CD4-positive, CD25-positive, alpha-beta regulatory T cell (primary cell): ENCODE results near the gene FGD5. TPM values are rescaled to one million over a fixed set of nuclear protein-coding genes. Genes with fewer than 3 reads are reported as not detected.
A peak's percentile ranks its signal among the peaks of the same experiment; 100 is the strongest.

Experiments
- ATAC-seq, 2 donors: fragments of 150-1000 bp; cut with Tn5 transposase; one replicate each; pipeline ENCODE4 v1.10.0; 2021; ENCODE audit warnings: low read depth in 2 of 2, moderate number of reproducible peaks in 2 of 2, moderate library complexity in 1 of 2
- DNase-seq, 3 donors: peaks; one replicate each; pipeline versions ENCODE4 v3.0.0 to v3.0.0-alpha.2; 2012 to 2022; ENCODE audit warnings: mixed read lengths in 1 of 3
- H3K27ac ChIP-seq: one replicate; pipeline ENCODE4 v1.7.0; 2013; ENCODE audit warnings: mild to moderate bottlenecking, low read length; ENCODE audit not compliant: insufficient read depth, poor library complexity, severe bottlenecking
- H3K27me3 ChIP-seq: one replicate; pipeline ENCODE4 v1.7.0; 2013; ENCODE audit warnings: low read length; ENCODE audit not compliant: control insufficient read depth, insufficient read depth
- H3K36me3 ChIP-seq: one replicate; pipeline ENCODE4 v1.7.0; 2013; ENCODE audit warnings: mild to moderate bottlenecking, low read length, moderate library complexity; ENCODE audit not compliant: control insufficient read depth, insufficient read depth
- H3K4me1 ChIP-seq: 2 replicates; pipeline ENCODE4 v1.7.0; 2013; ENCODE audit warnings: mild to moderate bottlenecking, low read length; ENCODE audit not compliant: insufficient read depth, control insufficient read depth, poor library complexity, severe bottlenecking
- H3K4me3 ChIP-seq: one replicate; pipeline ENCODE4 v1.7.0; 2013; ENCODE audit warnings: low read depth, mild to moderate bottlenecking, low read length, moderate library complexity
- H3K9me3 ChIP-seq, 2 experiments: 1 replicate in 1 of 2; 2 replicates in 1 of 2; pipeline ENCODE4 v1.7.0; 2013; ENCODE audit warnings: low read length in 2 of 2, mild to moderate bottlenecking in 1 of 2, moderate library complexity in 1 of 2; ENCODE audit not compliant: control insufficient read depth in 2 of 2
- H3K27ac Mint-ChIP-seq, 3 donors: one replicate each; pipeline ENCODE4 v1.8.0; 2020 to 2022; ENCODE audit warnings: mild to moderate bottlenecking in 3 of 3, mixed read lengths in 3 of 3, moderate library complexity in 2 of 3
- H3K27me3 Mint-ChIP-seq: one replicate; pipeline ENCODE4 v1.8.0; 2022; ENCODE audit warnings: mild to moderate bottlenecking, mixed read lengths
- H3K36me3 Mint-ChIP-seq: one replicate; pipeline ENCODE4 v1.8.0; 2020; ENCODE audit warnings: mixed read lengths
- H3K4me1 Mint-ChIP-seq, 4 donors: one replicate each; pipeline ENCODE4 v1.8.0; 2020 to 2022; ENCODE audit warnings: mixed read lengths in 4 of 4, mild to moderate bottlenecking in 1 of 4
- H3K4me3 Mint-ChIP-seq, 4 donors: one replicate each; pipeline ENCODE4 v1.8.0; 2020 to 2022; ENCODE audit warnings: mild to moderate bottlenecking in 4 of 4, mixed read lengths in 4 of 4, moderate library complexity in 3 of 4
- H3K9me3 Mint-ChIP-seq, 7 donors: one replicate each; pipeline ENCODE4 v1.8.0; 2020 to 2022; ENCODE audit warnings: mixed read lengths in 7 of 7, mild to moderate bottlenecking in 3 of 7, moderate library complexity in 2 of 7
- polyA plus RNA-seq, 4 donors: library from polyadenylated mRNA; unstranded; fragments of 300-500 nt; fragmentation: Illumina TruSeq; gene quantifications; one replicate each; pipeline ENCODE4 v1.2.3, GENCODE V29; 2021
- total RNA-seq: library from RNA; stranded (reverse); gene quantifications from one replicate; pipeline ENCODE4 v1.2.3, GENCODE V29; 2022

The FGD5 gene
- total and polyA plus RNA-seq, 5 donors from 2014 or later, result 0.13 to 0.79 TPM; not detected in 3

DNA sequence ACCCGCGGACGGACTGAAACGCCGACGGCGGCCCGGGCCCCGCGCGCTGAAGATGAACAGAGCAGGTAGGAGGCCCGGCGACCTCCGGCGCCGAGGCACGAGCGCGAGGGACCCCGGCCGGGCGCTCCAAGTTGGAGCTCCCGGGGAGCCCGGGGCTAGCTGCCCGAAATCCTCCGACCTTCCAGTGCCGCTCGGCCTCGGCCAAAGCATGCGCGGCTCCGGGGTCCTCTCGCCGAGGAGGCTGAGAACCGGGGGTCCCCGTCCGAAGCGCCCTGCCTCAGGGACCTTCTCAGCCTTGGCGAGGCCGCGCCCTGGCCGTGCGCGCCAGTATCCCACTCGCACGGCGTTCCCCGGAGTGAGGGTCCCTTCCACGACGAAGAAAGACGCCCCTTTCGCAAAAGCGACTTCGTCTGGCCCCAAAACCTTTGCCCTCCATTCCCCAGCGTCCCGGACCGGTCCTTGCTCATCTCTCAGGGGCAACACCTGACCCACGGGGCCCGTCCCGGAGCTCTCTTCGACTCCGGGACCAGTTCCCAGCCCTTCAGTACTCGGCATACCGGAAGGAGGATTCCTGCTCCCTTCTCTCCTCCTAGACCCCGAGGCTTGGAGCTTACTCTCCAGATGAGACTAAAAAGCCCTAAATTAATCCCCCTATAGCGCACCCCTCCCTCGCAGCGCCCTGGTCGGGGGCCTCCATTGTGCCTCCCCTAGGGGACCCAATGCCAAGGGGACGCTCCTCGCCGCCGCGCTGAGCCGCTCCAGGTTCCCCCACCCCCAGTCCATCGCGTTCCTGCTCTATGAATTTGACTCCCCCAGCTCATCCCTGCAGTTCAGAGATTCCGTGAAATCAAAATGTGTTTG lies 7.7 kb upstream of the FGD5 start:
- H3K9me3 ChIP-seq, result no peaks in the 10 kb centered on the region
- ATAC-seq, result no peak
- no peaks in the 10 kb centered on the region for H3K36me3 ChIP-seq
- no peak overlapping the region for H3K4me3 ChIP-seq
- Mint-ChIP-seq H3K9me3 (peaks cover 0 to 2% (median 0%) of the 10 kb centered on the region in 7 donors), H3K27ac (no peak overlapping the region), H3K27me3 (peaks cover 63% of the 10 kb centered on the region), H3K4me3 (peak overlapping the region in 1 of 4 donors; percentile 13), H3K36me3 (no peaks in the 10 kb centered on the region), H3K4me1 (peaks cover 0 to 4% (median 2%) of the 10 kb centered on the region in 4 donors)
- peaks cover 19% of the 10 kb centered on the region for H3K27me3 ChIP-seq
- DNase-seq, result no peak
- H3K27ac ChIP-seq, result no peak overlapping the region
- no peaks in the 10 kb centered on the region for H3K4me1 ChIP-seq

DNA sequence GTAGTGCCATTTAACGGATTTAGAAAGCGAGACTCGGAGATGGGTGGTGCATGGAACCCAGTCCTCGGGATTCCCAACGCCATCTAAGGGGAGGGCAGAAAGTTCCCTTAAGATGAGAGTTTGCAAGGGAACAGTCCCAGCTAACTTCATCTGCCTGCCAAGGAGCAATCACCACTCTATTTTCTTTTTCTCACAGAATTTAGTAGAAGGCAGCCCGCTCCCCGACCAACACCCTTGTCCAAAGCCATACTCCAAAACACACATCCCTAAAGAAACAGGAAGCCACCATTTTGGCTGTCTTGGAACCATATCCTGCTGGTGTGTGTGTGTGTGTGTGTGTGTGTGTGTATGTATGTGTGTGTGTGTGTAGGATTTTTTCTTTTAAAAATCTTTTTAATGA lies 7.1 kb upstream of the FGD5 start:
- Histone ChIP-seq H3K27ac (no peak overlapping the region), H3K9me3 (no peaks in the 10 kb centered on the region), H3K4me1 (no peaks in the 10 kb centered on the region), H3K4me3 (no peak overlapping the region), H3K36me3 (no peaks in the 10 kb centered on the region), H3K27me3 (peaks cover 19% of the 10 kb centered on the region)
- H3K27me3 Mint-ChIP-seq, result peaks cover 64% of the 10 kb centered on the region
- DNase-seq (no peak), ATAC-seq (no peak)
- H3K4me1 Mint-ChIP-seq, result peaks cover 0 to 4% (median 2%) of the 10 kb centered on the region in 4 donors
- H3K27ac Mint-ChIP-seq, result no peak overlapping the region
- no peaks in the 10 kb centered on the region for H3K36me3 Mint-ChIP-seq
- no peak overlapping the region for H3K4me3 Mint-ChIP-seq
- H3K9me3 Mint-ChIP-seq, result peaks cover 0 to 2% (median 0%) of the 10 kb centered on the region in 7 donors

DNA sequence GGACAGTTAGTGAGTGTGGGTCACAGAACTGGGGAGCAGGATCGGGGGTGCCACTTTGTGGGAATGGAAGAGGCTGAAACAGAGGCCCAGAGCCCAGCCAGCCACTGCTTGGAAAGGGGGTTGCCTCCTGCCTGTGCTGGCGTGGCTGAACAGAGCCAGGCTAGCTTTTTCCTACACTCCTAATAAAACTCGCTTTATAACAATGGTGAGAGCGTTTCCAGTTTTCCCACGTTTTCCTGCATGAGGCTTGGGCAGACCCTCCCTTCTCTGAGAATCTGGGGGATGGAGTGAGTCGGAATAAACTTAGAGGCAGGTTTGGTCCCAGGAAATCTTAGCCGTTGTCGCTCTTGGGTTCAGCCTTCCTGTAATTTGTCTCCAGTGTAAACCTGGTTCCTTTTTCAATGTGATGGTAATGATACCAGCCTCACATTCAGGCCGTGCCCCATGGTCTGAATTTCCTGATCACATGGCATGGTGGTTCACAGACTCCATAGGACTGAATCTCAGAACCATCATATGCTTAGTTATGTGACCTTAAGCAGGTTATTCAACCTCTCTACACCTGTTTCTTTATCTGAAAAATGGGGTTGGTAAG lies 6.5 kb upstream of the FGD5 start:
- DNase-seq (no peak), ATAC-seq (no peak)
- peaks cover 62% of the 10 kb centered on the region for H3K27me3 Mint-ChIP-seq
- H3K4me1 Mint-ChIP-seq, result peaks cover 0 to 4% (median 2%) of the 10 kb centered on the region in 4 donors
- H3K4me3 Mint-ChIP-seq, result no peak overlapping the region
- H3K27me3 ChIP-seq, result peaks cover 19% of the 10 kb centered on the region
- no peak overlapping the region for H3K27ac ChIP-seq
- no peaks in the 10 kb centered on the region for H3K36me3 ChIP-seq
- no peaks in the 10 kb centered on the region for H3K9me3 Mint-ChIP-seq
- no peaks in the 10 kb centered on the region for H3K36me3 Mint-ChIP-seq
- H3K4me3 ChIP-seq, result no peak overlapping the region
- no peak overlapping the region for H3K27ac Mint-ChIP-seq
- no peaks in the 10 kb centered on the region for H3K4me1 ChIP-seq
- H3K9me3 ChIP-seq, result no peaks in the 10 kb centered on the region

DNA sequence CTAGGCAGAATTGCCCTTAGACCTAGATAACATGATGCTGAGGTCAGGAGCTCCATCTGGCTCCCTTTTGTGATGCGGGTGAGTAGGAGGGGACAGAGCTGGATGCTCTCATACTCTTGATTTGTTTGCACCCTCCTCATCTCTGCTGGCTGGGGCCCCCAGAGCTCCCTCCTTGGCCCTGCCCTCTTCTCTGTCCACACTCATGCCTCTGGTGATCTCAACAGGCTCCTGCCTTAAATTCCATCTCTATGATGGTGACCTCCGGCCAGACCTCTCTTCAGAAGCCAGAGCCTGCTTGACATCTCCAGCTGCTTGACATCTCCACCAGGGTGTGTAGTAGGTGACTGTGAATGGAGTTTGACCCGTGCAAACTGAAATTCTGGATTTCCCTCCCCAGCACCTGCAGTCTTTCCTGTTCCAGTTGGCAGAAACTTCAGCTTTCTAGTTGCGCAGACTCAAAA lies 4.3 kb upstream of the FGD5 start:
- Mint-ChIP-seq H3K27ac (no peak overlapping the region), H3K27me3 (peaks cover 50% of the 10 kb centered on the region), H3K9me3 (no peaks in the 10 kb centered on the region), H3K36me3 (no peaks in the 10 kb centered on the region), H3K4me3 (no peak overlapping the region), H3K4me1 (peaks cover 0 to 4% (median 2%) of the 10 kb centered on the region in 4 donors)
- no peak for ATAC-seq
- Histone ChIP-seq H3K4me1 (no peaks in the 10 kb centered on the region), H3K27ac (no peak overlapping the region), H3K9me3 (no peaks in the 10 kb centered on the region), H3K4me3 (no peak overlapping the region), H3K27me3 (peaks cover 16% of the 10 kb centered on the region), H3K36me3 (no peaks in the 10 kb centered on the region)
- DNase-seq, result no peak

DNA sequence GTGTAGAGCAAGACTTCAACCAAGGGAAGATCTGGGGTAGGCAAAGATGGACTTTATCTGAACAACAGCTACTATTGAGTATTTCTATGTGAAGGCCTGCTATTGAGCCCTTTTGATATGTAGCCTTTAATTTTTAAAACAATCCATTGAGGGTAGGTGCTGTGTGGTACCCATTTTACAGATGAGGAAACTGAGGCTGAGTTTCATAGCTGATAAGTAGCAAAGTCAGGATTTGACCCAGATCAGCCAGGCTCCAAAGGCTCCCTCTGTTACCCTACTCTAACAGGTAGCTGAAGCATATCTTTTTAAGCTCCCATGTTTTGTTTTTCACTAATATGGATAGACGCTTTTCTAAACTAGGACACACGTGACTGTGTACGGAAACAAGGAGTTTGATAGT lies 2.4 kb upstream of the FGD5 start:
- Histone ChIP-seq H3K4me3 (no peak overlapping the region), H3K4me1 (no peaks in the 10 kb centered on the region), H3K9me3 (no peaks in the 10 kb centered on the region), H3K27ac (no peak overlapping the region), H3K36me3 (no peaks in the 10 kb centered on the region), H3K27me3 (peaks cover 16% of the 10 kb centered on the region)
- no peaks in the 10 kb centered on the region for H3K9me3 Mint-ChIP-seq
- peaks cover 0 to 4% (median 0%) of the 10 kb centered on the region in 4 donors for H3K4me1 Mint-ChIP-seq
- H3K27me3 Mint-ChIP-seq, result peaks cover 40% of the 10 kb centered on the region
- H3K4me3 Mint-ChIP-seq, result no peak overlapping the region
- ATAC-seq (no peak), DNase-seq (no peak)
- H3K27ac Mint-ChIP-seq, result no peak overlapping the region
- H3K36me3 Mint-ChIP-seq, result no peaks in the 10 kb centered on the region

DNA sequence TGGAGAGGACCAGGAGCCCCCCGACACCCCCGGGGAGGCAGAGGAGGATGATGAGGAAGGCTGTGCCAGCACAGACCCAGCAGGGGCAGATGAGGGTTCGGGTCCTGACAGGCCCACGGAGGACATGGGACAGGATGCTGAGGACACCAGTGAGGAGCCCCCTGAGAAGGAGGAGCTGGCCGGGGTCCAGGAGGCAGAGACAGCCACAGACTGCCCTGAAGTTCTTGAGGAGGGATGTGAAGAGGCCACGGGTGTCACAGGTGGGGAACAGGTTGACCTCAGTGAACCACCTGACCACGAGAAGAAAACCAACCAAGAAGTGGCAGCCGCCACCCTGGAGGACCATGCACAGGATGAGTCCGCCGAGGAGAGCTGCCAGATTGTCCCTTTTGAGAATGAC lies 909 bp downstream of the FGD5 start:
- DNase-seq (no peak), ATAC-seq (no peak)
- Histone ChIP-seq H3K27me3 (no peaks in the 10 kb centered on the region), H3K4me3 (no peak overlapping the region), H3K36me3 (no peaks in the 10 kb centered on the region), H3K4me1 (no peaks in the 10 kb centered on the region), H3K27ac (no peak overlapping the region), H3K9me3 (no peaks in the 10 kb centered on the region)
- H3K27ac Mint-ChIP-seq, result no peak overlapping the region
- H3K9me3 Mint-ChIP-seq, result no peaks in the 10 kb centered on the region
- peaks cover 13% of the 10 kb centered on the region for H3K27me3 Mint-ChIP-seq
- H3K36me3 Mint-ChIP-seq, result no peaks in the 10 kb centered on the region
- H3K4me3 Mint-ChIP-seq, result no peak overlapping the region
- no peaks in the 10 kb centered on the region for H3K4me1 Mint-ChIP-seq

DNA sequence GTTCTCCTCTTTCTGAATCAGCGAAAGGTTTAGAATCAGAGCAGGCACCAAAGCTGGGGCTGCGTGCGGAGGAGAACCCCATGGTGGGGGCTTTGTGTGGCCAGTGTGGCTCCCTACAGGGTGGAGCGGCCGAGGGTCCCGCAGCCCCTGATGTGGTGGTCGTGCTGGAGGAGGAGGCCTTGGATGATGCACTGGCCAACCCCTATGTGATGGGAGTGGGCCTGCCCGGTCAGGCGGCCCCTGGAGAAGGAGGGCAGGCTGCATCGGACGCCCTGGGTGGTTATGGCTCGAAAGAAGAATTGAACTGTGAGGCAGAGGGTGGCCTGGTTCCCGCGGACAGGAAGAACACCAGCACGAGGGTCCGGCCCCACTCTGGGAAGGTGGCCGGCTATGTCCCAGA lies 1.4 kb downstream of the FGD5 start:
- Histone ChIP-seq H3K4me3 (no peak overlapping the region), H3K4me1 (no peaks in the 10 kb centered on the region), H3K27ac (no peak overlapping the region), H3K36me3 (no peaks in the 10 kb centered on the region), H3K9me3 (no peaks in the 10 kb centered on the region), H3K27me3 (no peaks in the 10 kb centered on the region)
- Mint-ChIP-seq H3K36me3 (no peaks in the 10 kb centered on the region), H3K9me3 (no peaks in the 10 kb centered on the region), H3K4me1 (no peaks in the 10 kb centered on the region), H3K27ac (no peak overlapping the region), H3K4me3 (no peak overlapping the region), H3K27me3 (peaks cover 11% of the 10 kb centered on the region)
- ATAC-seq (no peak), DNase-seq (no peak)
